Retinal pigment epithelial cell (primary cell): ENCODE results near the gene MACO1.

ENCODE experiments used
- DNase-seq: peaks from one replicate; pipeline ENCODE4 v3.0.0-alpha.2; 2010; ENCODE audit warnings: low read depth
- H3K4me3 ChIP-seq: 2 replicates; pipeline ENCODE4 v1.5.1; 2011; ENCODE audit warnings: mild to moderate bottlenecking, low read length, control low read depth, moderate library complexity
- CTCF ChIP-seq: conservative IDR thresholded peaks from 2 replicates; pipeline ENCODE4 v1.5.1; 2011; ENCODE audit warnings: low read depth, low read length, control low read depth, inconsistent platforms

Gene MACO1

GRCh38 chr1:25528881-25529517 is 98.3 kb downstream of the MACO1 start:
- H3K4me3 ChIP-seq = no peak overlapping the region
- DNase-seq = no peak
- no peak for TF ChIP-seq CTCF

DNA sequence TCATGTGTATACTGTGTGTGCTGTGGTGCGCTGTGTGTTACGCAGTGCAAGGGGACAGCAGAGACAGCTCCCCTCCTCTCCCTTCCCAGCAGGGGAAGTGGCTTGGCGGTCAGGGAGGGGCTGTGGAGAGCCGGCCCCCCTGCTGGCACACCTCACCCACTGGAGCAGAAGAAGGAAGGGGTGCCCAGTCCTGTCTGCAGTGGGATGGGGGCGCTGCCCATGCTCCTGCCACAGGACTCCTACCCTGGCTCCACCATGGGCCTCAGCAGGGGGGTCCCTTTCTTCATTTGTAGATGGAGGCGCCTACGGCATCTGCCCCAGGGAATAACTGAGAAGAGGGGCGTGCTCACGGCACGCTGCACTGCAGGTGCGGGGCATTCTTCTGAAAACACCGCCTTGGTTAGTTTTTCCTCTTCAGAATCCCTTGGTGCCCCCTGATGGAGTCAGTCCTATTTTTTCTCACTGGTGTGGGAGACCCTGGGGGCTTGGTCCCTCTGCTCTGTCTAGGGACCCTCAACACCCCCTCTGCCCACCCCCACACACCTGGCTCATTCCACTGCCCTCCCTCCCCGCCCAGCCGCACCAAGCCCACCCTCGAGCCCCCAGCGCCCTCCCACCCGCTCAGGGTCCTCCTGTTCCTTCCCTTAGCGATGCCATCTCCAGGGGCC is 99.0 kb downstream of the MACO1 start:
- no peak for TF ChIP-seq CTCF
- DNase-seq = no peak
- no peak overlapping the region for H3K4me3 ChIP-seq

GRCh38 chr1:25530186-25531081 is 99.7 kb downstream of the MACO1 start:
- TF ChIP-seq CTCF = no peak
- DNase-seq = no peak
- no peak overlapping the region for H3K4me3 ChIP-seq

- DNase-seq = no peak
- H3K4me3 ChIP-seq = no peak overlapping the region
- TF ChIP-seq CTCF = no peak
Observed at GRCh38 chr1:25531082-25531461, 100.4 kb downstream of the MACO1 start.

DNA sequence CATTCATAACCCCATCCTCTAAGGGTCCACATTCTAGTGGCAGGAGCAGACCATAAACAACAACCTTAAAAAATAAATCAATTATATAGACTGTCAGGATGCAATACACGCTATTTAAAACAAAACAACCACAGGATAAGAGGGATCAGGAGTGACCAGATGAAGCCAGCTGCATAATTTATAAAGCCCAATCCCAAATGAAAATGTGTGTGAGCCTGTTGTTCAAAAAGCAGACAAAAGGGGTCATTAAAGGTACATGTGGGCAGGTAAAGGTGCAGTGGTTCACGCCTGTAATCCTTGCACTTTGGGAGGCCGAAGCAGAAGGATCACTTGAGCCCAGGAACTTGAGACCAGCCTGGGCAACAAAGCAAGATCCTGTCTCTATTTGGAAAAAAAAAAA is 102.3 kb downstream of the MACO1 start:
- no peak overlapping the region for H3K4me3 ChIP-seq
- TF ChIP-seq CTCF = no peak
- DNase-seq = no peak

- DNase-seq = no peak
- TF ChIP-seq CTCF = no peak
- no peak overlapping the region for H3K4me3 ChIP-seq
Observed at GRCh38 chr1:25533775-25534409, 103.2 kb downstream of the MACO1 start.
